Liver (tissue), 9 donors: Measurements from ENCODE around the gene AKT3. TPM values are rescaled to one million over a fixed set of nuclear protein-coding genes. Genes with fewer than 3 reads are reported as not detected.

ENCODE experiments used
- DNase-seq: peaks from one replicate; pipeline ENCODE4 v3.0.0-alpha.2; 2017; ENCODE audit warnings: low spot score
- H3K27ac ChIP-seq, 2 donors: one replicate each; pipeline ENCODE4 v1.7.0; 2013; ENCODE audit warnings: inconsistent platforms in 2 of 2, low read length in 2 of 2, control low read depth in 1 of 2, low read depth in 1 of 2, mild to moderate bottlenecking in 1 of 2
- H3K27me3 ChIP-seq, 4 donors: one replicate each; pipeline versions ENCODE4 v1.6.1 to v1.7.0; 2013; ENCODE audit warnings: low read length in 3 of 4, inconsistent platforms in 1 of 4, mild to moderate bottlenecking in 1 of 4, moderate library complexity in 1 of 4; ENCODE audit not compliant: control insufficient read depth in 4 of 4, insufficient read depth in 4 of 4
- H3K36me3 ChIP-seq, 4 donors: one replicate each; pipeline versions ENCODE4 v1.6.1 to v1.7.0; 2013; ENCODE audit warnings: low read length in 3 of 4, mild to moderate bottlenecking in 3 of 4, low read depth in 1 of 4, moderate library complexity in 1 of 4; ENCODE audit not compliant: control insufficient read depth in 4 of 4, insufficient read depth in 3 of 4
- H3K4me1 ChIP-seq, 4 donors: one replicate each; pipeline versions ENCODE4 v1.6.1 to v1.7.0; 2013; ENCODE audit warnings: low read length in 3 of 4, mild to moderate bottlenecking in 3 of 4, moderate library complexity in 1 of 4; ENCODE audit not compliant: control insufficient read depth in 4 of 4, insufficient read depth in 4 of 4
- H3K4me3 ChIP-seq, 3 donors: one replicate each; pipeline versions ENCODE4 v1.6.1 to v1.7.0; 2013; ENCODE audit warnings: low read length in 3 of 3, control low read depth in 1 of 3, low read depth in 1 of 3, mild to moderate bottlenecking in 1 of 3
- H3K9ac ChIP-seq, 2 donors: one replicate each; pipeline ENCODE4 v1.7.0; 2013; ENCODE audit warnings: low read length in 2 of 2, mild to moderate bottlenecking in 2 of 2, moderate library complexity in 2 of 2, control low read depth in 1 of 2, low read depth in 1 of 2
- H3K9me3 ChIP-seq, 4 donors: one replicate each; pipeline versions ENCODE4 v1.6.1 to v1.7.0; 2013; ENCODE audit warnings: low read length in 3 of 4; ENCODE audit not compliant: control insufficient read depth in 4 of 4
- CTCF ChIP-seq: fragments of 150-350 bp; IDR thresholded peaks from 2 replicates; pipeline ENCODE4 v1.5.1; 2017; ENCODE audit warnings: improper control_type of control experiment, low read depth, low read length; ENCODE audit not compliant: missing input control
- EGR1 ChIP-seq, 2 donors: IDR thresholded peaks; 2 replicates each; pipeline ENCODE4 v1.6.1; 2016 to 2018; ENCODE audit warnings: antibody characterized with exemption in 2 of 2, low read depth in 2 of 2
- FOXA1 ChIP-seq: IDR thresholded peaks from 2 replicates; pipeline ENCODE4 v1.6.1; 2016; ENCODE audit warnings: antibody characterized with exemption
- FOXA2 ChIP-seq: IDR thresholded peaks from 2 replicates; pipeline ENCODE4 v1.6.1; 2016; ENCODE audit warnings: antibody characterized with exemption
- GABPA ChIP-seq, 2 donors: IDR thresholded peaks in 1 of 2; conservative IDR thresholded peaks in 1 of 2; 2 replicates each; pipeline ENCODE4 v1.6.1; 2016; ENCODE audit warnings: antibody characterized with exemption in 2 of 2, mild to moderate bottlenecking in 1 of 2, moderate library complexity in 1 of 2
- HNF4A ChIP-seq, 2 donors: conservative IDR thresholded peaks; 2 replicates each; pipeline ENCODE4 v1.6.1; 2016; ENCODE audit warnings: antibody characterized with exemption in 2 of 2, mild to moderate bottlenecking in 2 of 2
- JUND ChIP-seq, 2 donors: IDR thresholded peaks; 2 replicates each; pipeline ENCODE4 v1.6.1; 2016; ENCODE audit warnings: antibody characterized with exemption in 2 of 2
- MAX ChIP-seq: IDR thresholded peaks from 2 replicates; pipeline ENCODE4 v1.6.1; 2016; ENCODE audit warnings: antibody characterized with exemption
- NR2F2 ChIP-seq: IDR thresholded peaks from 2 replicates; pipeline ENCODE4 v1.6.1; 2016; ENCODE audit warnings: antibody characterized with exemption
- RAD21 ChIP-seq, 2 donors: IDR thresholded peaks; 2 replicates each; pipeline ENCODE4 v1.6.1; 2016; ENCODE audit warnings: antibody characterized with exemption in 2 of 2, mild to moderate bottlenecking in 2 of 2
- REST ChIP-seq: IDR thresholded peaks from 2 replicates; pipeline ENCODE4 v1.6.1; 2016; ENCODE audit warnings: antibody characterized with exemption, mild to moderate bottlenecking
- RXRA ChIP-seq, 2 donors: IDR thresholded peaks; 2 replicates each; pipeline ENCODE4 v1.6.1; 2017 to 2018; ENCODE audit warnings: antibody characterized with exemption in 2 of 2, mild to moderate bottlenecking in 1 of 2
- YY1 ChIP-seq: IDR thresholded peaks from 2 replicates; pipeline ENCODE4 v1.6.1; 2016; ENCODE audit warnings: antibody characterized with exemption, mild to moderate bottlenecking
- ZBTB33 ChIP-seq: IDR thresholded peaks from 2 replicates; pipeline ENCODE4 v1.6.1; 2016; ENCODE audit warnings: antibody characterized with exemption
- whole genome bisulfite sequencing: extraction: QIAGEN DNeasy Blood & Tissue Kit; methylation state at CpG from one replicate; pipeline ENCODE4 v1.1.7; 2013; 5-methylcytosine and 5-hydroxymethylcytosine counted together
- polyA plus RNA-seq, 2 donors: library from polyadenylated mRNA; stranded (reverse) in 1 of 2; unstranded in 1 of 2; fragments of 200-250 nt in 1 of 2; fragments of >200 nt in 1 of 2; fragmentation: Nextera tagmentation in 1 of 2; extraction: Ambion mirVana in 1 of 2; gene quantifications; one replicate each; pipeline versions ENCODE4 v1.2.1 to v1.2.3, GENCODE V29; 2013 to 2015
- total RNA-seq, 2 donors: library from RNA; depleted of rRNA; stranded (reverse); fragments of >200 nt; gene quantifications; one replicate each; pipeline ENCODE4 v1.2.3, GENCODE V29; 2014
- TF ChIP-seq, protein P1 (sequence below): IDR thresholded peaks from 2 replicates; pipeline ENCODE4 v1.6.1; 2016; ENCODE audit warnings: antibody characterized with exemption
- donor health status: healthy.
- donor health status: healthy.
- donor health status: healthy.
- donor health status: healthy.
- donor health status: healthy.

AKT3 gene
- total and polyA plus RNA-seq, 4 donors, result 1.7 to 7.6 (median 2.8) TPM

- TF ChIP-seq JUND (IDR thresholded peaks at IDR 0.05), result no peak
- TF ChIP-seq CTCF, result no peak
- TF ChIP-seq NR2F2, result no peak
- no peak for TF ChIP-seq YY1
- TF ChIP-seq HNF4A (conservative IDR thresholded peaks at IDR 0.05), result no peak
- TF ChIP-seq, protein P1, sequence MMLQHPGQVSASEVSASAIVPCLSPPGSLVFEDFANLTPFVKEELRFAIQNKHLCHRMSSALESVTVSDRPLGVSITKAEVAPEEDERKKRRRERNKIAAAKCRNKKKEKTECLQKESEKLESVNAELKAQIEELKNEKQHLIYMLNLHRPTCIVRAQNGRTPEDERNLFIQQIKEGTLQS, result no peak
- no peak for TF ChIP-seq FOXA1
- no peak for TF ChIP-seq RXRA (IDR thresholded peaks at IDR 0.05)
- no peak for TF ChIP-seq ZBTB33
- no peak for TF ChIP-seq GABPA (IDR thresholded peaks at IDR 0.05 in 1 of 2, conservative IDR thresholded peaks at IDR 0.05 in 1 of 2)
- TF ChIP-seq RAD21 (IDR thresholded peaks at IDR 0.05), result no peak
- TF ChIP-seq MAX, result no peak
- TF ChIP-seq REST, result no peak
- TF ChIP-seq EGR1 (IDR thresholded peaks at IDR 0.05; ENCODE audit: low read depth in 2 of 2), result no peak
- TF ChIP-seq FOXA2, result no peak
- no peaks in the 10 kb centered on the region for H3K36me3 ChIP-seq
These were observed 360.9 kb downstream of the AKT3 start for GRCh38 chr1:243489158-243489527.

More at GRCh38 chr1:243489158-243489527, 360.9 kb downstream of the AKT3 start:
- Histone ChIP-seq H3K27me3 (no peaks in the 10 kb centered on the region), H3K9me3 (no peaks in the 10 kb centered on the region), H3K4me1 (peaks cover 0 to 1% (median 0%) of the 10 kb centered on the region in 4 donors), H3K9ac (no peak overlapping the region), H3K27ac (no peak overlapping the region), H3K4me3 (no peak overlapping the region)
- 97% methylated on average over 24 of the region's 24 CpGs for WGBS
- DNase-seq, result no peak
